ENCODE data around the gene PLBD2.

PLBD2 gene

DNA sequence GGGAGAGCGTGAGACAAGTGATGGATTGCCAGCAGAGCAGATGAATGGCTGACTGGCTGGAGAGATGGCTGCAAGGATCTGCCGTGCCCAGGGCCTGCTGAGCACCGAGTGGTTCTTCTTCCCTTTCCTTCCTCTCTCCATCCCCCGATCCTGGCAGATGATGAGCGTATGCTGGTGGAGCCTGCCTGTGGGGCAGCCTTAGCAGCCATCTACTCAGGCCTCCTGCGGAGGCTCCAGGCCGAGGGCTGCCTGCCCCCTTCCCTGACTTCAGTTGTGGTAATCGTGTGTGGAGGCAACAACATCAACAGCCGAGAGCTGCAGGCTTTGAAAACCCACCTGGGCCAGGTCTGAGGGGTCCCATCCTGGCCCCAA, 79.3 kb downstream of the PLBD2 start:
- no peak overlapping the region for H3K9ac ChIP-seq (ENCODE audit: low read depth, low read length, poor library complexity, severe bottlenecking)
- no peaks in the 10 kb centered on the region for H3K9me3 ChIP-seq (ENCODE audit: insufficient read depth, low read depth, low read length)
- TF ChIP-seq, protein P1, sequence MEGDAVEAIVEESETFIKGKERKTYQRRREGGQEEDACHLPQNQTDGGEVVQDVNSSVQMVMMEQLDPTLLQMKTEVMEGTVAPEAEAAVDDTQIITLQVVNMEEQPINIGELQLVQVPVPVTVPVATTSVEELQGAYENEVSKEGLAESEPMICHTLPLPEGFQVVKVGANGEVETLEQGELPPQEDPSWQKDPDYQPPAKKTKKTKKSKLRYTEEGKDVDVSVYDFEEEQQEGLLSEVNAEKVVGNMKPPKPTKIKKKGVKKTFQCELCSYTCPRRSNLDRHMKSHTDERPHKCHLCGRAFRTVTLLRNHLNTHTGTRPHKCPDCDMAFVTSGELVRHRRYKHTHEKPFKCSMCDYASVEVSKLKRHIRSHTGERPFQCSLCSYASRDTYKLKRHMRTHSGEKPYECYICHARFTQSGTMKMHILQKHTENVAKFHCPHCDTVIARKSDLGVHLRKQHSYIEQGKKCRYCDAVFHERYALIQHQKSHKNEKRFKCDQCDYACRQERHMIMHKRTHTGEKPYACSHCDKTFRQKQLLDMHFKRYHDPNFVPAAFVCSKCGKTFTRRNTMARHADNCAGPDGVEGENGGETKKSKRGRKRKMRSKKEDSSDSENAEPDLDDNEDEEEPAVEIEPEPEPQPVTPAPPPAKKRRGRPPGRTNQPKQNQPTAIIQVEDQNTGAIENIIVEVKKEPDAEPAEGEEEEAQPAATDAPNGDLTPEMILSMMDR (conservative IDR thresholded peaks at IDR 0.05; ENCODE audit: low read length), result no peak
- TF ChIP-seq EZH2phosphoT487 (IDR thresholded peaks at IDR 0.05; ENCODE audit: borderline replicate concordance), result no peak
- H3K27me3 ChIP-seq (ENCODE audit: insufficient read depth, low read length, poor library complexity, severe bottlenecking), result no peaks in the 10 kb centered on the region
- H3K4me2 ChIP-seq (ENCODE audit: low read depth, low read length, poor library complexity, severe bottlenecking), result no peak overlapping the region
- no peaks in the 10 kb centered on the region for H3K79me2 ChIP-seq (ENCODE audit: insufficient read depth, low read length)
- H3F3A ChIP-seq (ENCODE audit: low read depth), result no peaks in the 10 kb centered on the region
- no peaks in the 10 kb centered on the region for H3K9me2 ChIP-seq (replicated peaks; ENCODE audit: low read depth, low read length)
- no peaks in the 10 kb centered on the region for H3K36me3 ChIP-seq (ENCODE audit: insufficient read depth, low read length)
- H4K20me1 ChIP-seq (ENCODE audit: insufficient read depth, low read length, poor library complexity, severe bottlenecking), result no peaks in the 10 kb centered on the region
- no peak overlapping the region for H3K4me3 ChIP-seq (ENCODE audit: low read length, poor library complexity, severe bottlenecking)
- H2AFZ ChIP-seq (ENCODE audit: low read length), result no peak overlapping the region
- H3K4me1 ChIP-seq (ENCODE audit: insufficient read depth, low read length, poor library complexity, severe bottlenecking), result no peaks in the 10 kb centered on the region

DNA sequence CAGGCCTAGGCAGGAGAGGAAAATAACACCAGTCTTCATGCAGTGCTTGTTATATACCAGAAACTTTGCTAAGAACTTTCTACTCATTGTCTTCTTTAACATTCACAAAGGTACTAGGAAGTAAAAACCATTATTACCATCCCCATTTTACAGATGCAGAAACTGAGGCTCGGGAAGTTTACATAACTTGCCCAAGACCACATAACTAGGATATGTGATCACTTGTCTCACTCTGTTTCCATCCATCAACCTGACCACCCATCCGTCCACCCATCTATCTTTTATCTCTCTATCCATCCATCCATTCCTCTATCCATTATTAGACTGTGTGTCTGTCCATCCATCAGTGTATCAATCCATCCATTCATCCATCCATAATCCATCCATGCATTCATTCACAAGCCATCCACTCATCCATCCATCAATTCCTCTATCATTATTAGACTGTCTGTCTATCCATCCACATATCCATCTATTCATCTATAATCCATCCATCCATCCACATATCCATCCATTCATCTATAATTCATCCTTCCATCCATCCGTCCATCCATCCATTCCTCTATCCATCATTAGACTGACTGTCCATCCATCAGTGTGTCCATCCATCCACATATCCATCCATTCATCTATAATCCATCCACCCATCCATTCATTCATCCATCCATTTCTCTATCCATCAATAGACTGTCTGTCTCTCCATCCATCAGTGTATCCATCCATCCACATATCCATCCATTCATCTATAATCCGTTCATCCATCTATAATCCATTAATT, 80.3 kb downstream of the PLBD2 start:
- Histone ChIP-seq H3K36me3 (ENCODE audit: insufficient read depth, low read length) (no peaks in the 10 kb centered on the region), H3K9me3 (ENCODE audit: insufficient read depth, low read depth, low read length) (no peaks in the 10 kb centered on the region), H3K4me3 (ENCODE audit: low read length, poor library complexity, severe bottlenecking) (no peak overlapping the region), H3K27me3 (ENCODE audit: insufficient read depth, low read length, poor library complexity, severe bottlenecking) (no peaks in the 10 kb centered on the region), H3K79me2 (ENCODE audit: insufficient read depth, low read length) (no peaks in the 10 kb centered on the region), H3K9ac (ENCODE audit: low read depth, low read length, poor library complexity, severe bottlenecking) (no peak overlapping the region), H4K20me1 (ENCODE audit: insufficient read depth, low read length, poor library complexity, severe bottlenecking) (no peaks in the 10 kb centered on the region), H3F3A (ENCODE audit: low read depth) (no peaks in the 10 kb centered on the region), H3K4me1 (ENCODE audit: insufficient read depth, low read length, poor library complexity, severe bottlenecking) (no peaks in the 10 kb centered on the region), H2AFZ (ENCODE audit: low read length) (no peak overlapping the region), H3K9me2 (replicated peaks; ENCODE audit: low read depth, low read length) (no peaks in the 10 kb centered on the region), H3K4me2 (ENCODE audit: low read depth, low read length, poor library complexity, severe bottlenecking) (no peak overlapping the region)
- TF ChIP-seq EZH2phosphoT487 (IDR thresholded peaks at IDR 0.05; ENCODE audit: borderline replicate concordance), result no peak
- TF ChIP-seq, protein P1 (conservative IDR thresholded peaks at IDR 0.05; ENCODE audit: low read length), result no peak

DNA sequence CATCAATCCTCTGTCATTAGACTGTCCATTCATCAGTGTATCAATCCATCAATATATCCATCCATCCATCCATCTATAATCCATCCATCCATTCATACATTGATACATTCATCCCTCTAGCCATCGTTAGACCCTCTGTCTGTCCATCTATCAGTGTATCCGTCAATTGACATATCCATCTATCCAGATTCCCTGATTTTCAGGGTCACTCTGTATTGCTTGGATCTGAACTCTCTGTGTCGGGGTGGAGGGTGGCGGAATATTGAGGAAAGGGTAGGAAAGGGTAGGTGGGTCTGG, 80.9 kb downstream of the PLBD2 start:
- TF ChIP-seq, protein P1 (conservative IDR thresholded peaks at IDR 0.05; ENCODE audit: low read length), result no peak
- TF ChIP-seq EZH2phosphoT487 (IDR thresholded peaks at IDR 0.05; ENCODE audit: borderline replicate concordance), result no peak

More for the DNA sequence above, 80.9 kb downstream of the PLBD2 start:
- H3K9me2 ChIP-seq (replicated peaks; ENCODE audit: low read depth, low read length), result no peaks in the 10 kb centered on the region
- H3K9me3 ChIP-seq (ENCODE audit: insufficient read depth, low read depth, low read length), result no peaks in the 10 kb centered on the region
- H3K4me1 ChIP-seq (ENCODE audit: insufficient read depth, low read length, poor library complexity, severe bottlenecking), result no peaks in the 10 kb centered on the region
- H3K4me3 ChIP-seq (ENCODE audit: low read length, poor library complexity, severe bottlenecking), result no peak overlapping the region
- H2AFZ ChIP-seq (ENCODE audit: low read length), result no peak overlapping the region
- H3K36me3 ChIP-seq (ENCODE audit: insufficient read depth, low read length), result no peaks in the 10 kb centered on the region
- no peak overlapping the region for H3K9ac ChIP-seq (ENCODE audit: low read depth, low read length, poor library complexity, severe bottlenecking)
- H4K20me1 ChIP-seq (ENCODE audit: insufficient read depth, low read length, poor library complexity, severe bottlenecking), result no peaks in the 10 kb centered on the region
- H3K27me3 ChIP-seq (ENCODE audit: insufficient read depth, low read length, poor library complexity, severe bottlenecking), result no peaks in the 10 kb centered on the region
- H3K4me2 ChIP-seq (ENCODE audit: low read depth, low read length, poor library complexity, severe bottlenecking), result no peak overlapping the region
- no peaks in the 10 kb centered on the region for H3F3A ChIP-seq (ENCODE audit: low read depth)
- no peaks in the 10 kb centered on the region for H3K79me2 ChIP-seq (ENCODE audit: insufficient read depth, low read length)

Measured in Loucy (cell line).